Subcutaneous adipose tissue (tissue), 4 donors: ENCODE measurements around the gene PRR5. TPM values are rescaled to one million over a fixed set of nuclear protein-coding genes. Genes with fewer than 3 reads are reported as not detected.

Source experiments
- CTCF ChIP-seq: fragments of 450-650 bp; IDR thresholded peaks from one replicate; pipeline ENCODE4 v1.5.1; 2016; ENCODE audit warnings: low read depth, mild to moderate bottlenecking, control low read depth, antibody characterized with exemption, moderate library complexity
- total RNA-seq, 4 donors: library from RNA; depleted of rRNA; stranded (reverse); fragments of >200 nt; gene quantifications; one replicate each; pipeline ENCODE4 v1.1.0, GENCODE V29; 2016

The PRR5 gene
- total RNA-seq, 4 donors from 2014 or later, result 14.3 to 152 (median 30.3) TPM

- no peak for TF ChIP-seq CTCF
These were observed 24.6 kb upstream of the PRR5 start for GRCh38 chr22:44677353-44677840.

- TF ChIP-seq CTCF, result no peak
These were observed 24.0 kb upstream of the PRR5 start for GRCh38 chr22:44677871-44678555.

GRCh38 chr22:44678556-44679305, 23.3 kb upstream of the PRR5 start:
- no peak for TF ChIP-seq CTCF

- TF ChIP-seq CTCF, result no peak
These were observed 21.9 kb upstream of the PRR5 start for GRCh38 chr22:44680058-44680457.

- TF ChIP-seq CTCF, result no peak
These were observed 21.5 kb upstream of the PRR5 start for GRCh38 chr22:44680481-44680894.

- TF ChIP-seq CTCF, result no peak
These were observed 19.3 kb upstream of the PRR5 start for GRCh38 chr22:44682556-44683168.

GRCh38 chr22:44683237-44683636, 18.8 kb upstream of the PRR5 start:
- TF ChIP-seq CTCF, result no peak
